Measurements from ENCODE around the gene RUNDC3A.

RUNDC3A gene

GRCh38 chr17:44361292-44362260 lies 53.2 kb downstream of the RUNDC3A start:
- no peak overlapping the region for H3K4me3 ChIP-seq (ENCODE audit: insufficient read depth, low read length, poor library complexity, severe bottlenecking)
- no peak overlapping the region for H3K4me2 ChIP-seq (ENCODE audit: low read depth, low read length, poor library complexity, severe bottlenecking)
- no peak overlapping the region for H3K9ac ChIP-seq (ENCODE audit: low read length)

GRCh38 chr17:44362459-44362948 lies 54.1 kb downstream of the RUNDC3A start:
- Histone ChIP-seq H3K4me3 (ENCODE audit: insufficient read depth, low read length, poor library complexity, severe bottlenecking) (no peak overlapping the region), H4K20me1 (ENCODE audit: low read depth, low read length) (no peaks in the 10 kb centered on the region), H3K4me2 (ENCODE audit: low read depth, low read length, poor library complexity, severe bottlenecking) (peak overlapping the region; percentile 95), H2AFZ (ENCODE audit: low read depth, low read length, severe bottlenecking) (no peak overlapping the region), H3K9me2 (replicated peaks; ENCODE audit: insufficient read depth, low read length) (no peaks in the 10 kb centered on the region), H3K27ac (ENCODE audit: low read depth, low read length) (no peak overlapping the region), H3F3A (ENCODE audit: insufficient read depth) (no peaks in the 10 kb centered on the region), H3K27me3 (ENCODE audit: low read length) (no peaks in the 10 kb centered on the region), H3K9me3 (ENCODE audit: insufficient read depth, low read length) (no peaks in the 10 kb centered on the region), H3K36me3 (ENCODE audit: low read length) (no peaks in the 10 kb centered on the region), H3K79me2 (ENCODE audit: insufficient read depth, low read length) (no peaks in the 10 kb centered on the region), H3K9ac (ENCODE audit: low read length) (peak overlapping the region; percentile 63; the same call in 1 of the 2 replicates)
- TF ChIP-seq EZH2phosphoT487 (conservative IDR thresholded peaks at IDR 0.05; ENCODE audit: low read length) (no peak), CTCF (IDR thresholded peaks at IDR 0.05; ENCODE audit: insufficient read depth, low read length, poor library complexity, severe bottlenecking) (no peak)

More at GRCh38 chr17:44361292-44362260, 53.2 kb downstream of the RUNDC3A start:
- Histone ChIP-seq H3K79me2 (ENCODE audit: insufficient read depth, low read length) (no peaks in the 10 kb centered on the region), H3K9me2 (replicated peaks; ENCODE audit: insufficient read depth, low read length) (no peaks in the 10 kb centered on the region), H3K27me3 (ENCODE audit: low read length) (no peaks in the 10 kb centered on the region), H3K27ac (ENCODE audit: low read depth, low read length) (no peak overlapping the region), H2AFZ (ENCODE audit: low read depth, low read length, severe bottlenecking) (no peak overlapping the region), H3K9me3 (ENCODE audit: insufficient read depth, low read length) (no peaks in the 10 kb centered on the region), H3K36me3 (ENCODE audit: low read length) (no peaks in the 10 kb centered on the region), H3F3A (ENCODE audit: insufficient read depth) (no peaks in the 10 kb centered on the region), H4K20me1 (ENCODE audit: low read depth, low read length) (no peaks in the 10 kb centered on the region)
- TF ChIP-seq EZH2phosphoT487 (conservative IDR thresholded peaks at IDR 0.05; ENCODE audit: low read length), result no peak
- no peak for TF ChIP-seq CTCF (IDR thresholded peaks at IDR 0.05; ENCODE audit: insufficient read depth, low read length, poor library complexity, severe bottlenecking)

GRCh38 chr17:44362949-44363612 lies 54.7 kb downstream of the RUNDC3A start:
- Histone ChIP-seq H3K9me2 (replicated peaks; ENCODE audit: insufficient read depth, low read length) (no peaks in the 10 kb centered on the region), H3K79me2 (ENCODE audit: insufficient read depth, low read length) (no peaks in the 10 kb centered on the region), H3F3A (ENCODE audit: insufficient read depth) (no peaks in the 10 kb centered on the region), H3K9ac (ENCODE audit: low read length) (peak overlapping the region; percentile 63), H3K9me3 (ENCODE audit: insufficient read depth, low read length) (no peaks in the 10 kb centered on the region), H3K4me2 (ENCODE audit: low read depth, low read length, poor library complexity, severe bottlenecking) (peak overlapping the region; percentile 95), H4K20me1 (ENCODE audit: low read depth, low read length) (no peaks in the 10 kb centered on the region), H3K27ac (ENCODE audit: low read depth, low read length) (no peak overlapping the region), H3K4me3 (ENCODE audit: insufficient read depth, low read length, poor library complexity, severe bottlenecking) (peak overlapping the region; percentile 60), H2AFZ (ENCODE audit: low read depth, low read length, severe bottlenecking) (peak overlapping the region; percentile 97), H3K36me3 (ENCODE audit: low read length) (no peaks in the 10 kb centered on the region), H3K27me3 (ENCODE audit: low read length) (no peaks in the 10 kb centered on the region)
- TF ChIP-seq CTCF (IDR thresholded peaks at IDR 0.05; ENCODE audit: insufficient read depth, low read length, poor library complexity, severe bottlenecking), result no peak
- no peak for TF ChIP-seq EZH2phosphoT487 (conservative IDR thresholded peaks at IDR 0.05; ENCODE audit: low read length)

All from SU-DHL-6 (cell line).